OCI-LY7 (cell line): ENCODE results near the gene CARD11.

Experiments
- CTCF ChIP-seq: fragments of 200-600 bp; sonication (generic); conservative IDR thresholded peaks from 2 replicates; pipeline ENCODE4 v1.5.1; 2014; ENCODE audit warnings: mild to moderate bottlenecking, antibody characterized with exemption, low read length, moderate library complexity, mixed read lengths
- EZH2phosphoT487 ChIP-seq: fragments of 200-600 bp; sonication (generic); IDR thresholded peaks from 2 replicates; pipeline ENCODE4 v1.6.1; 2018; ENCODE audit warnings: low read depth, borderline replicate concordance, mild to moderate bottlenecking, mixed run types, antibody characterized with exemption, low read length, moderate library complexity, mixed read lengths

GRCh38 chr7:3002631-3003030, 41.0 kb downstream of the CARD11 start:
- TF ChIP-seq EZH2phosphoT487 (no peak), CTCF (no peak)
